Measurements from ENCODE around the gene TMEM170B. TPM values are rescaled to one million over a fixed set of nuclear protein-coding genes. Genes with fewer than 3 reads are reported as not detected.

The TMEM170B gene
- total RNA-seq, 1 donor = 4.0 TPM

DNA sequence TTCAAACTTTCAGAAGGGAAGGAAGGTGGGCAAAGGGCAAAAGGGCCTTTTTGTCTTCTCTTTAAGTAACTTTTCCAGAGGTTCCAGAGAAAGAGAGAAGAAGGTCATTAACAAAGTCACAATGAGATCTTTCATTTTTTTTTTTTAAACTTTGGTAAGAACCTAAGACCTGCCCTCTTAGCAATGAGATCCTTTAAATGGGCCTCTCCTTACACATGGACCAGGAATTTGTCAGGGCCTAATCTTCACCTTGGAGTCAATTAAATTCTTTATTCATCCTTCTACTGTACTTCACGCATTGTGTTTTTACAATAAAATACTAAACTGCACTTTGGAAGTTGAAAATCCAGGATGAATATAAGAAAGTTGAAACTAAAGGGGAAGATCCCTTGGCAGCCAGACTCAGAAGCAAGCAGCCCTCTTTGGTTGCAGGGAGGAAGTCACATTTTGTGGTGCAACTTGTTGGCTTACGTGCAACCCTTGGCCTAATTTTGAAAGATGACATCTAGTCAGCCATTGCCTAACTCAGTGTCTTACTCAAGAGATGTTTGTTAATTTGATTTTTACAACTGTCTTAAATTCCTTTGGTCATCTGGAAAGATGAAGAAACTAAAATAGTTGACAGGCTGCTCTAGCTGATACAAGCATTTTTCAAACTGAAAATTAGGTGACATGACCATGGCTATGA, 11.9 kb upstream of the TMEM170B start:
- no peak overlapping the region for H3K27ac ChIP-seq (ENCODE audit: low read depth, low read length)
- TF ChIP-seq, protein P1, sequence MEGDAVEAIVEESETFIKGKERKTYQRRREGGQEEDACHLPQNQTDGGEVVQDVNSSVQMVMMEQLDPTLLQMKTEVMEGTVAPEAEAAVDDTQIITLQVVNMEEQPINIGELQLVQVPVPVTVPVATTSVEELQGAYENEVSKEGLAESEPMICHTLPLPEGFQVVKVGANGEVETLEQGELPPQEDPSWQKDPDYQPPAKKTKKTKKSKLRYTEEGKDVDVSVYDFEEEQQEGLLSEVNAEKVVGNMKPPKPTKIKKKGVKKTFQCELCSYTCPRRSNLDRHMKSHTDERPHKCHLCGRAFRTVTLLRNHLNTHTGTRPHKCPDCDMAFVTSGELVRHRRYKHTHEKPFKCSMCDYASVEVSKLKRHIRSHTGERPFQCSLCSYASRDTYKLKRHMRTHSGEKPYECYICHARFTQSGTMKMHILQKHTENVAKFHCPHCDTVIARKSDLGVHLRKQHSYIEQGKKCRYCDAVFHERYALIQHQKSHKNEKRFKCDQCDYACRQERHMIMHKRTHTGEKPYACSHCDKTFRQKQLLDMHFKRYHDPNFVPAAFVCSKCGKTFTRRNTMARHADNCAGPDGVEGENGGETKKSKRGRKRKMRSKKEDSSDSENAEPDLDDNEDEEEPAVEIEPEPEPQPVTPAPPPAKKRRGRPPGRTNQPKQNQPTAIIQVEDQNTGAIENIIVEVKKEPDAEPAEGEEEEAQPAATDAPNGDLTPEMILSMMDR (IDR thresholded peaks at IDR 0.05; ENCODE audit: extremely low read depth, low read depth, low read length) = no peak
- H3K27me3 ChIP-seq (ENCODE audit: insufficient read depth, low read length) = no peaks in the 10 kb centered on the region
- H3K36me3 ChIP-seq (ENCODE audit: insufficient read depth, low read length) = no peaks in the 10 kb centered on the region
- H4K20me1 ChIP-seq (ENCODE audit: insufficient read depth, low read length) = no peaks in the 10 kb centered on the region
- H3K79me2 ChIP-seq (ENCODE audit: insufficient read depth, low read length) = no peaks in the 10 kb centered on the region
- H3K4me2 ChIP-seq (ENCODE audit: insufficient read depth, low read length) = no peak overlapping the region
- H2AFZ ChIP-seq (ENCODE audit: low read length) = no peak overlapping the region
- peaks cover 10% of the 10 kb centered on the region for H3K4me1 ChIP-seq (ENCODE audit: insufficient read depth, low read length)
- no peak for DNase-seq (ENCODE audit: insufficient read length, low spot score, missing footprints)
- no peaks in the 10 kb centered on the region for H3K9me3 ChIP-seq (ENCODE audit: low read depth, low read length)
- H3K4me3 ChIP-seq (ENCODE audit: insufficient read depth, low read length) = no peak overlapping the region

DNA sequence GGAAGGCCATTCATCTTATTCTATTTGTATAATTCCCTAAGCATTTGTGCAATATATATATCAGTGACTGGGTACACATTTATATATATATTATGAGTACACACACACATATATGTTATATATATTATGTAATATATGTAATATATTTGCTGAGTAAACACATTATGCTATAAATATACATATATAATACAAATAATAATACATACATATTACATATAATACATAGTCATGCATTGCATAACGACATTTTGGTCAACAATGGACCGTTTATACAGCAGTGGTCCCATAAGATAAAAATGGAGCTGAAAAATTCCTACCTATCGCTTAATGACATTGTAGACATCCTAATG, 11.4 kb upstream of the TMEM170B start:
- Histone ChIP-seq H2AFZ (ENCODE audit: low read length) (no peak overlapping the region), H3K4me3 (ENCODE audit: insufficient read depth, low read length) (no peak overlapping the region), H3K4me1 (ENCODE audit: insufficient read depth, low read length) (peaks cover 10% of the 10 kb centered on the region), H3K79me2 (ENCODE audit: insufficient read depth, low read length) (no peaks in the 10 kb centered on the region), H3K4me2 (ENCODE audit: insufficient read depth, low read length) (no peak overlapping the region), H4K20me1 (ENCODE audit: insufficient read depth, low read length) (no peaks in the 10 kb centered on the region), H3K27ac (ENCODE audit: low read depth, low read length) (no peak overlapping the region), H3K36me3 (ENCODE audit: insufficient read depth, low read length) (no peaks in the 10 kb centered on the region), H3K27me3 (ENCODE audit: insufficient read depth, low read length) (no peaks in the 10 kb centered on the region), H3K9me3 (ENCODE audit: low read depth, low read length) (no peaks in the 10 kb centered on the region)
- no peak for DNase-seq (ENCODE audit: insufficient read length, low spot score, missing footprints)
- TF ChIP-seq, protein P1 (IDR thresholded peaks at IDR 0.05; ENCODE audit: extremely low read depth, low read depth, low read length) = no peak

DNA sequence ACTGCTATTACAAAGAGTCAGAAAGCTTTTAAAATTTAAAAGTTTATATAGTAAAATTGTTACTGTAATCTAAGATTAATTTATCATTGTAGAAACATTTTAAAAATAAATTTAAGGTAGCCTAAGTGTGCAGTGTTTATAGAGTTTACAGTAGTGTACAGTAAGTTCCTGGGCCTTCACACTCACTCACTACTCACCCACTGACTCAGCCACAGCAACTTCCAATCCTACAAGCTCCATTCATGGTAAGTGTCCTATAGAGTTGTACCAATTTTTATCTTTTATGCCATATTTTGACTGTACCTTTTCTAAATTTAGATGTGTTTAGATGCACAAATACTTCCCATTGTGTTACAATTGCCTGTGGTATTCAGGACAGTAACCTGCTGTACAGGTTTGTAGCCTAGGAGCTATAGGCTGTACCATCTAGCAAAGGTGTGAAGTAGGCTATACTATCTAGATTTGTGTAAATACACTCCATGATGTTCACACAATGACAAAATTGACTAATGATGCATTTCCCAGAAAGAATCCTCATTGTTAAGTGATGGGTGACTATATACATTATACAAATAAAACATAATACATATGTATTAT, 10.2 kb upstream of the TMEM170B start:
- H3K4me3 ChIP-seq (ENCODE audit: insufficient read depth, low read length) = no peak overlapping the region
- no peaks in the 10 kb centered on the region for H3K79me2 ChIP-seq (ENCODE audit: insufficient read depth, low read length)
- no peaks in the 10 kb centered on the region for H4K20me1 ChIP-seq (ENCODE audit: insufficient read depth, low read length)
- H3K4me2 ChIP-seq (ENCODE audit: insufficient read depth, low read length) = no peak overlapping the region
- no peak overlapping the region for H3K27ac ChIP-seq (ENCODE audit: low read depth, low read length)
- no peak for DNase-seq (ENCODE audit: insufficient read length, low spot score, missing footprints)
- TF ChIP-seq, protein P1 (IDR thresholded peaks at IDR 0.05; ENCODE audit: extremely low read depth, low read depth, low read length) = no peak
- no peaks in the 10 kb centered on the region for H3K27me3 ChIP-seq (ENCODE audit: insufficient read depth, low read length)
- no peaks in the 10 kb centered on the region for H3K9me3 ChIP-seq (ENCODE audit: low read depth, low read length)
- no peaks in the 10 kb centered on the region for H3K36me3 ChIP-seq (ENCODE audit: insufficient read depth, low read length)
- H2AFZ ChIP-seq (ENCODE audit: low read length) = no peak overlapping the region
- H3K4me1 ChIP-seq (ENCODE audit: insufficient read depth, low read length) = peaks cover 10% of the 10 kb centered on the region

DNA sequence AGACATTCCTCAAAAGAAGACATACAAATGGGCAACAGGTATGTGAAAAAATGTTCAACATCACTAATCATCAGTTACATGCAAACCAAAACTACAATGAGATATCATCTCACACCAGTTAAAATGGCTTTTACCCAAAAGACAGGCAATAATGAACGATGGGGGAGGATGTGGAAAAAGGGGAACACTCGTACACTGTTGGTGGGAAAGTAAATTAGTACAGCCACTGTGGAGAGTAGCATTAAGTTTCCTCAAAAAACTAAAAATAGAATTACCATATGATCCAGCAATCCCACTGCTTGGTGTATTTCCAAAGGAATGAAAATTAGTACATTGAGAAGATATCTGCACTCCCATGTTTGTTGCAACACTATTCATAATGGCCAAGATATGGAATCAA, 8.6 kb upstream of the TMEM170B start:
- Histone ChIP-seq H3K9me3 (ENCODE audit: low read depth, low read length) (no peaks in the 10 kb centered on the region), H3K27ac (ENCODE audit: low read depth, low read length) (no peak overlapping the region), H3K36me3 (ENCODE audit: insufficient read depth, low read length) (no peaks in the 10 kb centered on the region), H3K79me2 (ENCODE audit: insufficient read depth, low read length) (no peaks in the 10 kb centered on the region), H4K20me1 (ENCODE audit: insufficient read depth, low read length) (no peaks in the 10 kb centered on the region), H3K4me3 (ENCODE audit: insufficient read depth, low read length) (no peak overlapping the region), H3K4me1 (ENCODE audit: insufficient read depth, low read length) (peaks cover 10% of the 10 kb centered on the region), H3K27me3 (ENCODE audit: insufficient read depth, low read length) (no peaks in the 10 kb centered on the region), H2AFZ (ENCODE audit: low read length) (no peak overlapping the region), H3K4me2 (ENCODE audit: insufficient read depth, low read length) (no peak overlapping the region)
- TF ChIP-seq, protein P1 (IDR thresholded peaks at IDR 0.05; ENCODE audit: extremely low read depth, low read depth, low read length) = no peak
- no peak for DNase-seq (ENCODE audit: insufficient read length, low spot score, missing footprints)

All from osteoblast (primary cell).